ENCODE results near the gene BCR. TPM values are rescaled to one million over a fixed set of nuclear protein-coding genes. Genes with fewer than 3 reads are reported as not detected.
A peak's percentile ranks its signal among the peaks of the same experiment; 100 is the strongest.

Gene BCR
- total and polyA plus RNA-seq, 12 donors: 18.7 to 64.3 (median 42.4) TPM

DNA sequence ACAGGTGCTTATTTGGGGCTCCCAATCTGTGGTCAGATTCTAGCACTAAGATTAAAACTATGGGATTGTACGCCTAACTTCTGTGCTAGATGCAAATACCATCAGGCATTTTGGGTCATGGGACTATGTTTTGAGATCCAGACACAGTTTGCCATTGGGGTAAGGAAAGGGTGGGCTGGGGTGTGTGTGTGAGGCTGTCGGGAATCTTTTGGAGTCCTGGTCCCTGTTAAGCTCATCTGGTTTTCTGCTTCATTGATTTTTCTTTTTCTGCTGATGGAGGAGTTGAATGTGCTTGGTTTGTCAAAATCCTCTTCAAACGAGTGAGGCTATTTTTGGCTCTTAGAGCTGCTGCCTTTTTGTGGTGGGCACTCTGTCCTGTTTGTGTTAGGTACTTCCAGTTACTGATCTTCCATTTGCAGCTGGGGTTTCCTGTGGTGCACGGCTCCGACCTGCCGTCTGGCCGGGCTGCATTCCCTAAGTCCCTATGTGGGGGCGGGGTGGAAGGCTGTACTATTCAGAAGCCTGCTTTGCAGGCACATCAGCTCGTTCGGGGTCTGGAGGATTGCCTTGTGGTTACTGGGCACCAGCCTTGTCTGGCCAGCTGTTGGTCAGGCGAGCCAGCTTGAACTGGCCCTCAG is 2.9 kb downstream of the BCR start:
- DNase-seq: peak; percentile 48 to 77 (median 64)
- Histone ChIP-seq H3K4me3 (peak overlapping the region in 1 of 4 donors; percentile 82), H3K27me3 (no peaks in the 10 kb centered on the region), H3K36me3 (replicated peaks in 1 of 2) (no peaks in the 10 kb centered on the region), H3K27ac (peak overlapping the region in 1 of 5 donors; percentile 35), H3K4me1 (replicated peaks in 1 of 2) (peaks cover 27 to 70% of the 10 kb centered on the region in 2 donors), H3K9me3 (replicated peaks in 1 of 3) (no peaks in the 10 kb centered on the region)
- no peak for TF ChIP-seq POLR2A (IDR thresholded peaks at IDR 0.05)
- TF ChIP-seq, protein P1, sequence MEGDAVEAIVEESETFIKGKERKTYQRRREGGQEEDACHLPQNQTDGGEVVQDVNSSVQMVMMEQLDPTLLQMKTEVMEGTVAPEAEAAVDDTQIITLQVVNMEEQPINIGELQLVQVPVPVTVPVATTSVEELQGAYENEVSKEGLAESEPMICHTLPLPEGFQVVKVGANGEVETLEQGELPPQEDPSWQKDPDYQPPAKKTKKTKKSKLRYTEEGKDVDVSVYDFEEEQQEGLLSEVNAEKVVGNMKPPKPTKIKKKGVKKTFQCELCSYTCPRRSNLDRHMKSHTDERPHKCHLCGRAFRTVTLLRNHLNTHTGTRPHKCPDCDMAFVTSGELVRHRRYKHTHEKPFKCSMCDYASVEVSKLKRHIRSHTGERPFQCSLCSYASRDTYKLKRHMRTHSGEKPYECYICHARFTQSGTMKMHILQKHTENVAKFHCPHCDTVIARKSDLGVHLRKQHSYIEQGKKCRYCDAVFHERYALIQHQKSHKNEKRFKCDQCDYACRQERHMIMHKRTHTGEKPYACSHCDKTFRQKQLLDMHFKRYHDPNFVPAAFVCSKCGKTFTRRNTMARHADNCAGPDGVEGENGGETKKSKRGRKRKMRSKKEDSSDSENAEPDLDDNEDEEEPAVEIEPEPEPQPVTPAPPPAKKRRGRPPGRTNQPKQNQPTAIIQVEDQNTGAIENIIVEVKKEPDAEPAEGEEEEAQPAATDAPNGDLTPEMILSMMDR (IDR thresholded peaks at IDR 0.05): no peak
- intact Hi-C loops (cut with DNase I): no loop called here
- 14 to 27% (median 18%) methylated on average over 11 of the region's 11 CpGs for WGBS, 4 donors

DNA sequence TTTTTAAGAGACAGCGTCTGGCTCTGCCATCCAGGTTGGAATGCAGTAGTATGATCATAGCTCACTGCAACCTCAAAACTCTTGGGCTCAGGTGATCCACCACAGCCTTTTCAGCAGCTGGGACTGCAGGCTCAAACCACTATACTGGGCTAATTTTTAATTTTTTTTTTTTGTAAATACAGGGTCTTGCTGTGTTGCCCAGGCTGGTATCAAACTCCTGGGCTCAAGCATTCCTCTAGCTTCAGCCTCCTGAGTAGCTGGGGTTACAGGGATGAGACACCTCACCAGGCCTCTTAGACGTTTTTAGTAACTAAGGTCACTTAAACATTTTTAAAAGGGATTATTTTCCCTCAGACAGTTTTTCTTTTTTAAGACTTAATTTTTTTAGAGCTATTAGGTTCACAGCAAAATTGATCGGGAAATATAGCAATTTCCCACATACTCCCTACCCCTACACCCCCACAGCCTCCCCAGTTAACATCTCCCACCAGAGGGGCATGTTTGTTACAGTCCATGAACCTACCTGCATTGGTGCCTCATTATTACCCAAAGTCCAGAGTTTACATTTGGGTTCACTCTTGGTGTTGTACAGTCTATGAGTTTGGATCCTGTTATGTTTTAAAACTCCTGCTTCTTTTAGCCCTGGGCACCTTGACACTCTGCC is 3.9 kb downstream of the BCR start:
- Histone ChIP-seq H3K36me3 (replicated peaks in 1 of 2) (no peaks in the 10 kb centered on the region), H3K9me3 (replicated peaks in 1 of 3) (no peaks in the 10 kb centered on the region), H3K4me3 (no peak overlapping the region), H3K27ac (no peak overlapping the region), H3K27me3 (no peaks in the 10 kb centered on the region), H3K4me1 (replicated peaks in 1 of 2) (peaks cover 27 to 61% of the 10 kb centered on the region in 2 donors)
- TF ChIP-seq, protein P1 (IDR thresholded peaks at IDR 0.05): no peak
- no peak for TF ChIP-seq POLR2A (IDR thresholded peaks at IDR 0.05)
- no peak for DNase-seq
- WGBS, 4 donors: 57 to 75% (median 64%) methylated on average over 3 of the region's 3 CpGs
- intact Hi-C loops (cut with DNase I): no loop called here

DNA sequence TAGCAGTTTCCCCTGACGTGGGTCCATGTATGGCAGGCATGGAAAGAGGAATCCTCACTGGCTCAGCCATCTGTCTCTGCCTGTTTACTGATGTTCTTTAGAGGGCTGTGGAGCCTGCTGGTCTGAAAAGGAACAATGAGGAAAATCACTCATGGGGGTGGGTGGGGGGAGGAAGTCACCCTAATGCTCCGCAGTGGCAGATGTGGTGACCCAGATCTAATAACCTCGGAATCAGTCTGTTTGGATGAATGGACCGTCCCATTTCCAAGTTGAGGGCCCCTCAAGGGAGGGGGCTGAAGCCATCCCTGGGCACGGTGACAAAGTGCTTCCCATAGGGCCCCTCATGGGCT is 4.4 kb downstream of the BCR start:
- Histone ChIP-seq H3K27ac (no peak overlapping the region), H3K9me3 (replicated peaks in 1 of 3) (no peaks in the 10 kb centered on the region), H3K4me1 (replicated peaks in 1 of 2) (peaks cover 24 to 56% of the 10 kb centered on the region in 2 donors), H3K36me3 (replicated peaks in 1 of 2) (no peaks in the 10 kb centered on the region), H3K27me3 (no peaks in the 10 kb centered on the region), H3K4me3 (no peak overlapping the region)
- intact Hi-C loops (cut with DNase I): no loop called here
- no peak for DNase-seq
- TF ChIP-seq, protein P1 (IDR thresholded peaks at IDR 0.05): no peak
- TF ChIP-seq POLR2A (IDR thresholded peaks at IDR 0.05): no peak
- WGBS, 4 donors: 65 to 75% (median 67%) methylated on average over 2 to 5 of the region's 5 CpGs

DNA sequence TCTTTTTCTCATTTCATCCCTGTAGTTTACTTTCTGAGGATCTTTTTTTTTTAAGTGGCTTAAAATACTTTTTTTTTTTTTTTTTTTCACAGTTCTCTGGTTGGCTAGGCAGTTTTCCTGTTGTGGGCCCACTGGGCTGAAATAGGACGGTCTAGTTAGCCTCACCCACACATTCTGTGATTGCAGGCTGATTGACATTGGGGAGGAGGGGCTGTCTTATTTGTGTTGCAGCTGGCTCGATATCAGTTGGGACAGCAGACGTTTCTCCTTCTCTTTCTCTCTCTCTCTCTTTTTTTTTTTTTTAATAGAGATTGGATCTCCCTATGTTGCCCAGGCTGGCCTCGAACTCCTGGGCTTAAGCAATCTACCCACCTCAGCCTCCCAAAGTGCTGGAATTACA is 6.9 kb downstream of the BCR start:
- peaks cover 10 to 46% of the 10 kb centered on the region in 2 donors for H3K4me1 ChIP-seq (replicated peaks in 1 of 2)
- TF ChIP-seq, protein P1 (IDR thresholded peaks at IDR 0.05): no peak
- no peak for TF ChIP-seq POLR2A (IDR thresholded peaks at IDR 0.05)
- WGBS, 4 donors: 44 to 50% (median 48%) methylated on average over 4 of the region's 4 CpGs
- peak overlapping the region in 1 of 5 donors; percentile 28 for H3K27ac ChIP-seq
- no peak for DNase-seq
- intact Hi-C loops (cut with DNase I): no loop called here
- H3K36me3 ChIP-seq (replicated peaks in 1 of 2): no peaks in the 10 kb centered on the region
- H3K9me3 ChIP-seq (replicated peaks in 1 of 3): no peaks in the 10 kb centered on the region
- no peak overlapping the region for H3K4me3 ChIP-seq
- H3K27me3 ChIP-seq: no peaks in the 10 kb centered on the region
